Endodermal cell (in vitro differentiated cells): ENCODE results near the gene USH1C. TPM values are rescaled to one million over a fixed set of nuclear protein-coding genes. Genes with fewer than 3 reads are reported as not detected.

Experiments
- DNase-seq: peaks from one replicate; pipeline ENCODE4 v3.0.0-alpha.2; 2017
- H3K27ac ChIP-seq: 2 replicates; pipeline ENCODE4 v1.5.1; 2013; ENCODE audit warnings: mild to moderate bottlenecking, low read depth, low read length, moderate library complexity
- H3K27me3 ChIP-seq: 2 replicates; pipeline ENCODE4 v1.6.1; 2013; ENCODE audit warnings: mild to moderate bottlenecking, low read length, moderate library complexity; ENCODE audit not compliant: insufficient read depth, control insufficient read depth, poor library complexity, severe bottlenecking
- H3K36me3 ChIP-seq: 2 replicates; pipeline ENCODE4 v1.7.0; 2013; ENCODE audit warnings: mild to moderate bottlenecking, low read length, moderate library complexity; ENCODE audit not compliant: control insufficient read depth, insufficient read depth
- H3K4me1 ChIP-seq: one replicate; pipeline ENCODE4 v1.7.0; 2013; ENCODE audit warnings: low read length; ENCODE audit not compliant: control insufficient read depth, insufficient read depth
- H3K4me3 ChIP-seq: 2 replicates; pipeline ENCODE4 v1.5.1; 2013; ENCODE audit warnings: mild to moderate bottlenecking, low read length, moderate library complexity
- H3K9ac ChIP-seq: 2 replicates; pipeline ENCODE4 v1.6.1; 2013; ENCODE audit warnings: mild to moderate bottlenecking, low read length, moderate library complexity; ENCODE audit not compliant: poor library complexity, severe bottlenecking; ENCODE audit errors: extremely low read depth
- H3K9me3 ChIP-seq: 2 replicates; pipeline ENCODE4 v1.6.1; 2013; ENCODE audit warnings: mild to moderate bottlenecking, low read length, moderate library complexity; ENCODE audit not compliant: control insufficient read depth
- H3K27ac Mint-ChIP-seq: 2 replicates; pipeline ENCODE4 v1.8.0; 2020; ENCODE audit warnings: mixed read lengths
- H3K27me3 Mint-ChIP-seq: 2 replicates; pipeline ENCODE4 v1.8.0; 2021; ENCODE audit warnings: mild to moderate bottlenecking, mixed read lengths; ENCODE audit not compliant: insufficient read depth
- H3K36me3 Mint-ChIP-seq: 2 replicates; pipeline ENCODE4 v1.8.0; 2020; ENCODE audit warnings: low read depth, mixed read lengths
- H3K4me1 Mint-ChIP-seq: 2 replicates; pipeline ENCODE4 v1.8.0; 2020; ENCODE audit warnings: mixed read lengths
- H3K4me3 Mint-ChIP-seq: 2 replicates; pipeline ENCODE4 v1.8.0; 2020; ENCODE audit warnings: mild to moderate bottlenecking, moderate library complexity, mixed read lengths
- H3K9me3 Mint-ChIP-seq: 2 replicates; pipeline ENCODE4 v1.8.0; 2020; ENCODE audit warnings: mild to moderate bottlenecking, mixed read lengths
- WGBS, 2 experiments: methylation state at CpG; one replicate each; pipeline versions ENCODE4 v1.1.5 to v1.1.7; 2013; ENCODE audit warnings: missing lambda C conversion rate in 2 of 2, mixed read lengths in 1 of 2; ENCODE audit not compliant: insufficient coverage in 1 of 2, insufficient read length in 1 of 2; 5-methylcytosine and 5-hydroxymethylcytosine counted together
- total RNA-seq, 2 donors: library from RNA; stranded (reverse); fragmentation: NEBNext Ultra II Directional in 1 of 2; extraction: Animal tissue kit (Norgen Biotek cat#: 25700) in 1 of 2; gene quantifications; 2 replicates in 1 of 2; 3 replicates in 1 of 2; pipeline ENCODE4 v1.2.1, GENCODE V29; 2021
- TF ChIP-seq, protein P1 (sequence below): fragments of 200-600 bp; sonication (generic); conservative IDR thresholded peaks from 2 replicates; pipeline ENCODE4 v1.5.0; 2021; ENCODE audit warnings: antibody characterized with exemption, mild to moderate bottlenecking

Gene USH1C
- total RNA-seq, 2 donors from 2014 or later, result 1.5 to 2.8 TPM

DNA sequence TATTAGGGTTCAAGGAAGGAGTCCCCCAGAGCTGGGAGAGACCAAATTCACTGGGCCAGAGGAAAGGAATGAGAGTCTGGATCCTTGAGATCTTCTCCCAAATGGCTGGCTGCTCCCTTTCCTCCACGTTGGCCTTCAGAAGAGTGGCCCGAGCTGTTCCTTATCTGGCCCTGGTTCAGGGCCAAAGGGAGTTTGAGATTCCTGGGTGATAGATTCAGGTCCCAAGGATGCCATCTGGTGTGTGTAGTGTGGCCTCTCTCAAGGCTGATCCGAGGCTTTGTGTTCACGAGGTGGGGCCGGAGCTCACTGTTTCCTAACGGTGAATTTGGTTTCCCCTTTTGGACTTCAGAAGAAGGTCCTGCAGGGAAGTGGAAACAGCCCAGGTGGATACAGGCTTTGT lies 50.2 kb downstream of the USH1C start:
- peaks cover 16% of the 10 kb centered on the region for H3K27me3 Mint-ChIP-seq

GRCh38 chr11:17490938-17491337 lies 53.3 kb downstream of the USH1C start:
- Histone ChIP-seq H3K36me3 (no peaks in the 10 kb centered on the region), H3K4me1 (no peaks in the 10 kb centered on the region), H3K9me3 (no peaks in the 10 kb centered on the region), H3K9ac (no peak overlapping the region), H3K27me3 (peaks cover 14% of the 10 kb centered on the region), H3K4me3 (no peak overlapping the region), H3K27ac (no peak overlapping the region)
- Mint-ChIP-seq H3K4me1 (no peaks in the 10 kb centered on the region), H3K9me3 (no peaks in the 10 kb centered on the region), H3K27ac (no peak overlapping the region), H3K36me3 (no peaks in the 10 kb centered on the region), H3K27me3 (peaks cover 23% of the 10 kb centered on the region), H3K4me3 (no peak overlapping the region)
- 60 to 82% methylated on average over 3 to 4 of the region's 4 CpGs for WGBS, 2 experiments
- TF ChIP-seq, protein P1, sequence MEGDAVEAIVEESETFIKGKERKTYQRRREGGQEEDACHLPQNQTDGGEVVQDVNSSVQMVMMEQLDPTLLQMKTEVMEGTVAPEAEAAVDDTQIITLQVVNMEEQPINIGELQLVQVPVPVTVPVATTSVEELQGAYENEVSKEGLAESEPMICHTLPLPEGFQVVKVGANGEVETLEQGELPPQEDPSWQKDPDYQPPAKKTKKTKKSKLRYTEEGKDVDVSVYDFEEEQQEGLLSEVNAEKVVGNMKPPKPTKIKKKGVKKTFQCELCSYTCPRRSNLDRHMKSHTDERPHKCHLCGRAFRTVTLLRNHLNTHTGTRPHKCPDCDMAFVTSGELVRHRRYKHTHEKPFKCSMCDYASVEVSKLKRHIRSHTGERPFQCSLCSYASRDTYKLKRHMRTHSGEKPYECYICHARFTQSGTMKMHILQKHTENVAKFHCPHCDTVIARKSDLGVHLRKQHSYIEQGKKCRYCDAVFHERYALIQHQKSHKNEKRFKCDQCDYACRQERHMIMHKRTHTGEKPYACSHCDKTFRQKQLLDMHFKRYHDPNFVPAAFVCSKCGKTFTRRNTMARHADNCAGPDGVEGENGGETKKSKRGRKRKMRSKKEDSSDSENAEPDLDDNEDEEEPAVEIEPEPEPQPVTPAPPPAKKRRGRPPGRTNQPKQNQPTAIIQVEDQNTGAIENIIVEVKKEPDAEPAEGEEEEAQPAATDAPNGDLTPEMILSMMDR, result no peak
- no peak for DNase-seq

More for the DNA sequence above, 50.2 kb downstream of the USH1C start:
- Histone ChIP-seq H3K27ac (no peak overlapping the region), H3K9ac (no peak overlapping the region), H3K4me3 (no peak overlapping the region), H3K9me3 (no peaks in the 10 kb centered on the region), H3K36me3 (no peaks in the 10 kb centered on the region), H3K4me1 (no peaks in the 10 kb centered on the region), H3K27me3 (peaks cover 9% of the 10 kb centered on the region)
- Mint-ChIP-seq H3K4me1 (no peaks in the 10 kb centered on the region), H3K36me3 (no peaks in the 10 kb centered on the region), H3K27ac (no peak overlapping the region), H3K4me3 (no peak overlapping the region), H3K9me3 (no peaks in the 10 kb centered on the region)
- no peak for DNase-seq
- TF ChIP-seq, protein P1, result no peak
- WGBS, 2 experiments, result 80 to 81% methylated on average over 5 to 6 of the region's 6 CpGs

- Histone ChIP-seq H3K27ac (no peak overlapping the region), H3K27me3 (peaks cover 14% of the 10 kb centered on the region), H3K4me3 (no peak overlapping the region), H3K4me1 (no peaks in the 10 kb centered on the region), H3K36me3 (no peaks in the 10 kb centered on the region), H3K9ac (no peak overlapping the region), H3K9me3 (no peaks in the 10 kb centered on the region)
- Mint-ChIP-seq H3K27ac (no peak overlapping the region), H3K36me3 (no peaks in the 10 kb centered on the region), H3K4me3 (no peak overlapping the region), H3K27me3 (peaks cover 21% of the 10 kb centered on the region), H3K9me3 (no peaks in the 10 kb centered on the region), H3K4me1 (no peaks in the 10 kb centered on the region)
- no peak for DNase-seq
- WGBS, 2 experiments, result 92 to 100% methylated on average over 3 to 6 of the region's 6 CpGs
- TF ChIP-seq, protein P1, result no peak
Measured at GRCh38 chr11:17490232-17490631, 54.0 kb downstream of the USH1C start.
